ENCODE measurements around the gene YOD1.

DNA sequence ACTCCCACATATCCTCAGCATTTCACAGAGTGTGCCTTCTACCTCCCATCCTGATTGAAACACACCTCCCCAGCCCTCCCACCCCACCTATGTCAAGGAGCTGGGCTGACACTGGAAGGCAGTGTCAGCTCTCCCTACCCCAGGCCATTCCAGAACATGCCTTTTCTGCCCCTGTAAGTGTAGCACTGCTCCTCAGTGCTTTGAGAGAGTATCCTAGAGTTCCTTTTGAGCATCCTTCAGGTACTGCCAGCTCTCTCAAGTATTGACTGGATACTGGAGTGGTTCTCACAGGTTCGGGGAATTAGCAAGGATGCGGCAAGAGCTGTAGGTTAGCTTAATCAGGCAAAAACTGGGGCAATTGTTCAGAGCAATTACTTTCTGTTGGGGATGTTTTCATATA is 40.3 kb downstream of the YOD1 start:
- TF ChIP-seq, protein P1, sequence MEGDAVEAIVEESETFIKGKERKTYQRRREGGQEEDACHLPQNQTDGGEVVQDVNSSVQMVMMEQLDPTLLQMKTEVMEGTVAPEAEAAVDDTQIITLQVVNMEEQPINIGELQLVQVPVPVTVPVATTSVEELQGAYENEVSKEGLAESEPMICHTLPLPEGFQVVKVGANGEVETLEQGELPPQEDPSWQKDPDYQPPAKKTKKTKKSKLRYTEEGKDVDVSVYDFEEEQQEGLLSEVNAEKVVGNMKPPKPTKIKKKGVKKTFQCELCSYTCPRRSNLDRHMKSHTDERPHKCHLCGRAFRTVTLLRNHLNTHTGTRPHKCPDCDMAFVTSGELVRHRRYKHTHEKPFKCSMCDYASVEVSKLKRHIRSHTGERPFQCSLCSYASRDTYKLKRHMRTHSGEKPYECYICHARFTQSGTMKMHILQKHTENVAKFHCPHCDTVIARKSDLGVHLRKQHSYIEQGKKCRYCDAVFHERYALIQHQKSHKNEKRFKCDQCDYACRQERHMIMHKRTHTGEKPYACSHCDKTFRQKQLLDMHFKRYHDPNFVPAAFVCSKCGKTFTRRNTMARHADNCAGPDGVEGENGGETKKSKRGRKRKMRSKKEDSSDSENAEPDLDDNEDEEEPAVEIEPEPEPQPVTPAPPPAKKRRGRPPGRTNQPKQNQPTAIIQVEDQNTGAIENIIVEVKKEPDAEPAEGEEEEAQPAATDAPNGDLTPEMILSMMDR (conservative IDR thresholded peaks at IDR 0.05) = no peak
- no peak for TF ChIP-seq ZFX (IDR thresholded peaks at IDR 0.05)
